ENCODE data around the gene TINCR.

Gene TINCR

DNA sequence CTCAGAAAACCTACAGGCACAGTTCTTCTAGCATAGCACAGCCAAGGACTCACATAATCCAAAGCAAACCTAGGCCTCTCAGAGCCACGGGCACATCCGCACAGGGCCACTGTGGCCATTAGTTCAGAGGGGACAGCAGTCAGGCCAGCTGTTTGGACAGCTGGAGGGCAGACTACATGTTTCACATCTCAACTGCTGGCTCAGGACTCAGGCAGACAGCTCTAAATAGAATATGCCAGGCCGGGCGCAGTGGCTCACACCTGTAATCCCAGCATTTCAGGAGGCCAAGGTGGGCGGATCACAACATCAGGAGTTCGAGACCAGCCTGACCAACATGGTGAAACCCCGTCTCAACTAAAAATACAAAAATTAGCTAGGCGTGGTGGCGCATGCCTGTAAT is 28.0 kb upstream of the TINCR start:
- TF ChIP-seq, protein P1, sequence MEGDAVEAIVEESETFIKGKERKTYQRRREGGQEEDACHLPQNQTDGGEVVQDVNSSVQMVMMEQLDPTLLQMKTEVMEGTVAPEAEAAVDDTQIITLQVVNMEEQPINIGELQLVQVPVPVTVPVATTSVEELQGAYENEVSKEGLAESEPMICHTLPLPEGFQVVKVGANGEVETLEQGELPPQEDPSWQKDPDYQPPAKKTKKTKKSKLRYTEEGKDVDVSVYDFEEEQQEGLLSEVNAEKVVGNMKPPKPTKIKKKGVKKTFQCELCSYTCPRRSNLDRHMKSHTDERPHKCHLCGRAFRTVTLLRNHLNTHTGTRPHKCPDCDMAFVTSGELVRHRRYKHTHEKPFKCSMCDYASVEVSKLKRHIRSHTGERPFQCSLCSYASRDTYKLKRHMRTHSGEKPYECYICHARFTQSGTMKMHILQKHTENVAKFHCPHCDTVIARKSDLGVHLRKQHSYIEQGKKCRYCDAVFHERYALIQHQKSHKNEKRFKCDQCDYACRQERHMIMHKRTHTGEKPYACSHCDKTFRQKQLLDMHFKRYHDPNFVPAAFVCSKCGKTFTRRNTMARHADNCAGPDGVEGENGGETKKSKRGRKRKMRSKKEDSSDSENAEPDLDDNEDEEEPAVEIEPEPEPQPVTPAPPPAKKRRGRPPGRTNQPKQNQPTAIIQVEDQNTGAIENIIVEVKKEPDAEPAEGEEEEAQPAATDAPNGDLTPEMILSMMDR (IDR thresholded peaks at IDR 0.05; ENCODE audit: low read length) = no peak
- no peak for TF ChIP-seq EZH2phosphoT487 (IDR thresholded peaks at IDR 0.05; ENCODE audit: low read length)
- no peak for TF ChIP-seq EZH2 (optimal IDR thresholded peaks at IDR 0.05; ENCODE audit: low read depth, low read length)
- Histone ChIP-seq H3K4me2 (ENCODE audit: low read depth, low read length) (no peak overlapping the region), H3K9ac (ENCODE audit: low read length) (no peak overlapping the region), H3K27me3 (replicated peaks; ENCODE audit: insufficient read depth, low read length) (no peaks in the 10 kb centered on the region), H3K27ac (ENCODE audit: low read length) (no peak overlapping the region), H4K20me1 (ENCODE audit: insufficient read depth, low read length) (no peaks in the 10 kb centered on the region), H3K9me2 (replicated peaks; ENCODE audit: insufficient read depth, low read length) (no peaks in the 10 kb centered on the region), H3F3A (ENCODE audit: insufficient read depth, low read length) (no peaks in the 10 kb centered on the region), H3K79me2 (ENCODE audit: low read length) (peaks cover 10% of the 10 kb centered on the region; the same call in 1 of the 2 replicates), H3K4me1 (ENCODE audit: low read length) (no peaks in the 10 kb centered on the region), H3K9me3 (replicated peaks; ENCODE audit: insufficient read depth, low read length) (no peaks in the 10 kb centered on the region), H3K36me3 (replicated peaks; ENCODE audit: insufficient read depth, low read length) (peaks cover 57% of the 10 kb centered on the region), H3K4me3 (ENCODE audit: low read length) (no peak overlapping the region), H2AFZ (ENCODE audit: low read length) (no peak overlapping the region)
- no peak for DNase-seq

DNA sequence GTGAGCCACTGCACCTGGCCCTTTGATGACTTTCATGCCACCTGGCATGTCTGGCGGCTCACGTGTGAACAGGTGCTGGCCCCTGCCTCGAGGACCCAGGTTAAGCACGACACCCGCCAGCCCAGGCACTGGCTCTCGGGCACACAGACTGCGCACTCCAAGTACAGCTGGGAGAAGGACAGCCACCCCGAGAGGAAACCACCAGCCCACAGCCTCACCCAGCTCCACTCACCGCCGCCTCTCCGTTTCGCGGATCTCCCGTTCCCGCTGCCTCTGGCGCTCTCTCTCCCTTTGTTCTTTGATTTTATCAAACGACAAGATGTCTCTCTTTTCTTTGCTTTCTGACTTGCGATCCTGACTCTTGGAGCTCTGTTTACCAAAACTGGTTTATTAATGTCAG is 27.4 kb upstream of the TINCR start:
- Histone ChIP-seq H3K9me3 (replicated peaks; ENCODE audit: insufficient read depth, low read length) (no peaks in the 10 kb centered on the region), H3K27ac (ENCODE audit: low read length) (no peak overlapping the region), H2AFZ (ENCODE audit: low read length) (no peak overlapping the region), H3K9ac (ENCODE audit: low read length) (no peak overlapping the region), H3F3A (ENCODE audit: insufficient read depth, low read length) (no peaks in the 10 kb centered on the region), H3K36me3 (replicated peaks; ENCODE audit: insufficient read depth, low read length) (peaks cover 55% of the 10 kb centered on the region), H3K4me1 (ENCODE audit: low read length) (no peaks in the 10 kb centered on the region), H3K4me2 (ENCODE audit: low read depth, low read length) (no peak overlapping the region), H3K4me3 (ENCODE audit: low read length) (no peak overlapping the region), H4K20me1 (ENCODE audit: insufficient read depth, low read length) (no peaks in the 10 kb centered on the region), H3K9me2 (replicated peaks; ENCODE audit: insufficient read depth, low read length) (no peaks in the 10 kb centered on the region), H3K79me2 (ENCODE audit: low read length) (peaks cover 11% of the 10 kb centered on the region; the same call in 1 of the 2 replicates), H3K27me3 (replicated peaks; ENCODE audit: insufficient read depth, low read length) (no peaks in the 10 kb centered on the region)
- DNase-seq = no peak
- no peak for TF ChIP-seq EZH2 (optimal IDR thresholded peaks at IDR 0.05; ENCODE audit: low read depth, low read length)
- TF ChIP-seq, protein P1 (IDR thresholded peaks at IDR 0.05; ENCODE audit: low read length) = no peak
- no peak for TF ChIP-seq EZH2phosphoT487 (IDR thresholded peaks at IDR 0.05; ENCODE audit: low read length)

DNA sequence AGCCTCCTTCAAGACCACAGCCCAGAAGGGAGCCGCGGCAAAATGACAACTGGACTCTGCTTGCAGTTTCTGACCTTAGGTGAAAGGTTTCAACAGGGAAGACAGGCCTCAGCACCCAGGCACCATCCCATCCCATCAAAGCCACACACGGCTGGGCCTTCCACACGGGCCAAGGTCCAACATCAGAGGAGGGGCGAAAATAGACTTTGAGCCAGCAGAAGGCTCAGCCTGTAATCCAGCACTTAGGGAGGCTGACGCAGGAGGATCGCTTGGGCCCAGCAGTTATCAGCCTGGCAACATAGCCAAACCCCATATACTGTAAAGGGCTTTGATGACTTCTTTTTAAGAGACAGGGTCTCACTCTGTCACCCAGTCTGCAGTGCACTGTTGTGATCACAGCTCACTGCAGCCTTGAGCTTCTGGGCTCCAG is 26.8 kb upstream of the TINCR start:
- no peak overlapping the region for H2AFZ ChIP-seq (ENCODE audit: low read length)
- TF ChIP-seq, protein P1 (IDR thresholded peaks at IDR 0.05; ENCODE audit: low read length) = no peak
- no peak for TF ChIP-seq EZH2 (optimal IDR thresholded peaks at IDR 0.05; ENCODE audit: low read depth, low read length)
- no peak for TF ChIP-seq EZH2phosphoT487 (IDR thresholded peaks at IDR 0.05; ENCODE audit: low read length)
- peaks cover 52% of the 10 kb centered on the region for H3K36me3 ChIP-seq (replicated peaks; ENCODE audit: insufficient read depth, low read length)
- H3F3A ChIP-seq (ENCODE audit: insufficient read depth, low read length) = no peaks in the 10 kb centered on the region
- no peaks in the 10 kb centered on the region for H4K20me1 ChIP-seq (ENCODE audit: insufficient read depth, low read length)
- no peak overlapping the region for H3K27ac ChIP-seq (ENCODE audit: low read length)
- H3K9me3 ChIP-seq (replicated peaks; ENCODE audit: insufficient read depth, low read length) = no peaks in the 10 kb centered on the region
- no peak overlapping the region for H3K4me3 ChIP-seq (ENCODE audit: low read length)
- no peaks in the 10 kb centered on the region for H3K9me2 ChIP-seq (replicated peaks; ENCODE audit: insufficient read depth, low read length)
- no peaks in the 10 kb centered on the region for H3K27me3 ChIP-seq (replicated peaks; ENCODE audit: insufficient read depth, low read length)
- no peak overlapping the region for H3K9ac ChIP-seq (ENCODE audit: low read length)
- no peak overlapping the region for H3K4me2 ChIP-seq (ENCODE audit: low read depth, low read length)
- no peaks in the 10 kb centered on the region for H3K4me1 ChIP-seq (ENCODE audit: low read length)
- H3K79me2 ChIP-seq (ENCODE audit: low read length) = peaks cover 11% of the 10 kb centered on the region; the same call in 1 of the 2 replicates
- DNase-seq = no peak
